ENCODE data around the gene HVCN1. TPM values are rescaled to one million over a fixed set of nuclear protein-coding genes. Genes with fewer than 3 reads are reported as not detected.

Gene HVCN1
- total RNA-seq, 1 donor from 2014 or later: 83.9 TPM

DNA sequence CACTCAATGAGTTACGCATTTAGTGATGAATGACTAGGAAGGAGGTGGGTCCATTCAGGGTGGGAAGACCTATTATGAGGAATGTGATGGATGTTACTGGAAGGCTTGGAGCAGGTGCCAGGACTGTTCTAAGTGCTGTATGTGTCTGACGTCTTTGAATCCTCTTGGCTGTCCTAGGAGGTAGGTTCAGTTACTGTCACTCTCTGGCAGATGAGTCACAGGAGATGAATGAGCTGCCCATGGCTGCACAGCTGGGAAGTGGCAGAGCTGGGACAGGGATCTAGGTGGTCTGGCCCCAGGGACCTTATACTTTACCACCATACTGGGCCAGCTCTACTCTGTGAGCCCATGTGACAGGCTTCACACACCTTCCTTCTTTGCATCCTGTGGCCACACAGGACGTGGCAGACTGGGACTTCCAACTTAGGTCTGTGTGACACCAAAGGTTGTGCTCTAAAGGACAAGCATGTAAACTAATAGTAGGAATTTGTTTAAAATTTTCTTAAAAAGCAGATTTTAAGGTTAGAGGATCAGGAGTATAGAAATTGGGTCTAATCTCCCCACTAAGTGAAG is 51.0 kb downstream of the HVCN1 start:
- ATAC-seq (ENCODE audit: low read depth) (peak; percentile 51), DNase-seq (peak; percentile 12)
- no peaks in the 10 kb centered on the region for H3K9me3 Mint-ChIP-seq
- peaks cover 98% of the 10 kb centered on the region for H3K4me1 Mint-ChIP-seq
- peak overlapping the region; percentile 46 for H3K4me3 Mint-ChIP-seq
- no peak for TF ChIP-seq CTCF (IDR thresholded peaks at IDR 0.05)
- ChIA-PET CTCF (no interaction called here), POLR2A (interaction anchor here (0.6 to 4.6 kb wide), 11 partner anchors 10 to 62 kb away, joined by 3 to 20 read pairs (median 5); partner anchors contain the start of gene TCTN1)
- intact Hi-C loops (cut with micrococcal nuclease): no loop called here
- no peaks in the 10 kb centered on the region for H3K27me3 Mint-ChIP-seq
- H3K36me3 Mint-ChIP-seq (ENCODE audit: low read depth): peaks cover 7% of the 10 kb centered on the region
- H3K27ac Mint-ChIP-seq: peak overlapping the region; percentile 89

- intact Hi-C loops (cut with micrococcal nuclease): loop anchor here (1.0 kb wide), 1 partner anchor 9 kb away; no protein-coding TSS in a partner anchor
- CTCF ChIA-PET: no interaction called here
- POLR2A ChIA-PET: interaction anchor here (0.6 to 3.1 kb wide), 4 partner anchors 9 to 42 kb away, joined by 3 to 9 read pairs (median 6); no protein-coding TSS in a partner anchor
- H3K27ac Mint-ChIP-seq: peak overlapping the region; percentile 89
- H3K36me3 Mint-ChIP-seq (ENCODE audit: low read depth): peaks cover 7% of the 10 kb centered on the region
- H3K27me3 Mint-ChIP-seq: no peaks in the 10 kb centered on the region
- TF ChIP-seq CTCF (IDR thresholded peaks at IDR 0.05): no peak
- DNase-seq (no peak), ATAC-seq (ENCODE audit: low read depth) (peak; percentile 56)
- H3K4me3 Mint-ChIP-seq: peak overlapping the region; percentile 11
- H3K9me3 Mint-ChIP-seq: no peaks in the 10 kb centered on the region
- peaks cover 93% of the 10 kb centered on the region for H3K4me1 Mint-ChIP-seq
Observed at GRCh38 chr12:110636516-110636915, 52.4 kb downstream of the HVCN1 start.

DNA sequence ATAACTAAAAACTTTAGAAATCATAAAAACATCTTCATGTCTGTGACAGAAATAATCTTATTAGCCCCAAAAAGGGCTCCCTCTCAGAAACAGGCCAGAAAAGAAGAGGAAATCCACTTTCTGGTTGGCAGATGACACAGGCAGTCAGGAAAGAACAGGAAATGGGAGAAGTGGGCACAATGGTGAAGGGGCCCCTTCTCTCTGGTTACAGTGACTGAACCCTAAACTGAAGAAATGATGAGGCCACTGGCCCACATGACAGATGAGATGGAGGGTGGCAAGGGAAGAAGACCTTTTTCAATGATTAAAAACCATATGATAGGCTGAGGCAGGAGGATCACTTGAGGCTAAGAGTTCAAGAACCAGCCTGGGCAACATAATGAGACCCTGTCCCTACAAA is 53.9 kb downstream of the HVCN1 start:
- Mint-ChIP-seq H3K27me3 (no peaks in the 10 kb centered on the region), H3K4me1 (peaks cover 88% of the 10 kb centered on the region), H3K9me3 (no peaks in the 10 kb centered on the region), H3K36me3 (ENCODE audit: low read depth) (peaks cover 8% of the 10 kb centered on the region), H3K4me3 (no peak overlapping the region), H3K27ac (peak overlapping the region; percentile 89)
- TF ChIP-seq CTCF (IDR thresholded peaks at IDR 0.05): no peak
- ChIA-PET CTCF (no interaction called here), POLR2A (interaction anchor here (1.0 to 1.9 kb wide), 3 partner anchors 14 to 29 kb away, joined by 3 to 8 read pairs (median 6); partner anchors contain the start of gene TCTN1)
- intact Hi-C loops (cut with micrococcal nuclease): no loop called here
- no peak for ATAC-seq (ENCODE audit: low read depth)
- no peak for DNase-seq

DNA sequence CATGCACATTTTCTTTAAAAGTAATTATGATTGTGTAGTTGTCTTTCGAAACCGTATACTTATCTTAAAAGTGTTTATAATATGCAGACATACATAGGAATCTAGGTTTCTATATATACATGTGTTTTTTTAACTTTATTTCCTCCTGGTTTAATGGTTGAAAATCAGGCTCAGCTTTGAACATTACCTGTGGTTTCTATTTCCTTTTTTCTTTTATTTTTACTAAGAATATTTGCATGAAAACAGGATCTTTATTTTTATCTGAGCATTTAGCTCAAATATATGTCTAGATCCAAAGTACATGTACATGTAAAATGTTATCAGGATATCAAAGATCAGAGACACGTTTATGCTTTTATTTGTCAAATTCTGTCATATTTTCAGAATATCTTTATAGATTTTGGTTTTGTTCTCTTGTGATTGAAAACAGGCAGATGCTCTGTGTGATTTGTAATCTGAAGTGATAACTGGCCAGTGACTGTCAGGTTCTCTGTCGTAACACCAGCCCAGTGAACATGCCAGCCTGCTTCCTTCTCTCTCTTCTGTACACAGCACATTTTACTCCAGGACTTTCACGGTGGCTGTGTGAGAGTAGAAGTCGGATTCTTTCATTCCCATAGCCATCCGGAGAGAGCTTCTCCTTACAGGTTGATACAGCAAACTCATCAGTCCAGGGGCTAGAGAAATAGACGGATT is 61.3 kb downstream of the HVCN1 start:
- H3K27ac Mint-ChIP-seq: peak overlapping the region; percentile 95
- no peak for TF ChIP-seq CTCF (IDR thresholded peaks at IDR 0.05)
- ATAC-seq (ENCODE audit: low read depth) (peak; percentile 69), DNase-seq (no peak)
- peaks cover 83% of the 10 kb centered on the region for H3K4me1 Mint-ChIP-seq
- ChIA-PET POLR2A (interaction anchor here (0.7 to 3.4 kb wide), 16 partner anchors 9 to 178 kb away, joined by 3 to 30 read pairs (median 4); partner anchors contain the start of gene ARPC3), CTCF (interaction anchor here (0.9 kb wide), 1 partner anchor 70 kb away, joined by 3 read pairs; no protein-coding TSS in a partner anchor)
- H3K36me3 Mint-ChIP-seq (ENCODE audit: low read depth): peaks cover 18% of the 10 kb centered on the region
- intact Hi-C loops (cut with micrococcal nuclease): loop anchor here (1.0 to 2.0 kb wide), 3 partner anchors 8 to 19 kb away; no protein-coding TSS in a partner anchor
- H3K27me3 Mint-ChIP-seq: no peaks in the 10 kb centered on the region
- H3K4me3 Mint-ChIP-seq: peak overlapping the region; percentile 71
- H3K9me3 Mint-ChIP-seq: no peaks in the 10 kb centered on the region

GRCh38 chr12:110622582-110622981 is 66.3 kb downstream of the HVCN1 start:
- Mint-ChIP-seq H3K36me3 (ENCODE audit: low read depth) (no peaks in the 10 kb centered on the region), H3K27ac (peak overlapping the region; percentile 77), H3K4me3 (no peak overlapping the region), H3K27me3 (no peaks in the 10 kb centered on the region), H3K9me3 (no peaks in the 10 kb centered on the region), H3K4me1 (peaks cover 82% of the 10 kb centered on the region)
- DNase-seq (no peak), ATAC-seq (ENCODE audit: low read depth) (no peak)
- CTCF ChIA-PET: no interaction called here
- intact Hi-C loops (cut with micrococcal nuclease): no loop called here
- POLR2A ChIA-PET: interaction anchor here (0.8 to 1.9 kb wide), 5 partner anchors 8 to 67 kb away, joined by 3 to 6 read pairs (median 4); partner anchors contain the start of gene TCTN1
- no peak for TF ChIP-seq CTCF (IDR thresholded peaks at IDR 0.05)
